GM23248 (cell line): ENCODE data around the gene PEX6.

Experiments
- EZH2 ChIP-seq: fragments of 200-600 bp; sonication (generic); IDR thresholded peaks from 2 replicates; pipeline ENCODE4 v1.6.1; 2018; ENCODE audit warnings: antibody characterized with exemption, mild to moderate bottlenecking; ENCODE audit not compliant: insufficient read depth, poor library complexity, severe bottlenecking
- EZH2phosphoT487 ChIP-seq: fragments of 200-600 bp; sonication (generic); IDR thresholded peaks from 2 replicates; pipeline ENCODE4 v1.6.1; 2018; ENCODE audit warnings: antibody characterized with exemption, moderate library complexity, mild to moderate bottlenecking, low read depth; ENCODE audit not compliant: insufficient read depth

DNA sequence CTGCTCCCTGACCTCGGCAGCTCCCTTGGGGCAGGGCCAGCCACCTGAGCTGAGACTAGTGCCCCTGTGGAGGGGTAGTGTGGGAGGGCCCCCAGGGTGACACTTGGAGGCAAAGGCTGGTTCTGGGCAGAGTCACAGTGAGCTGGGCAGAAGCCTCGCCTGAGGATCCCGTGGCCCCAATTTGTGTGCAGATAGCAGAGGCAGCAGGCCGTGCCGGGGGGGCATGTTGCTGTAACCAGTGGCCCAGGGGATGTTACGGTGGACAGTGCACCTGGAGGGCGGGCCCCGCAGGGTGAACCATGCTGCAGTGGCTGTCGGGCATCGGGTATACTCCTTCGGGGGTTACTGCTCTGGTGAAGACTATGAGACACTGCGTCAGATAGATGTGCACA is 38.0 kb upstream of the PEX6 start:
- no peak for TF ChIP-seq EZH2
- no peak for TF ChIP-seq EZH2phosphoT487
